BE2C (cell line): ENCODE measurements around the gene MYO7B.

ENCODE experiments used
- DNase-seq: peaks from one replicate; pipeline ENCODE4 v3.0.0-alpha.2; 2020
- H3K27me3 ChIP-seq: fragments of 250-450 bp; sonication (Bioruptor Pico); 2 replicates; pipeline ENCODE4 v1.5.1; 2020; ENCODE audit warnings: mild to moderate bottlenecking
- H3K36me3 ChIP-seq: fragments of 250-450 bp; sonication (Bioruptor Pico); 2 replicates; pipeline ENCODE4 v1.5.1; 2020; ENCODE audit warnings: mild to moderate bottlenecking
- H3K4me1 ChIP-seq: fragments of 250-450 bp; sonication (Bioruptor Pico); 2 replicates; pipeline ENCODE4 v1.5.1; 2020
- H3K4me3 ChIP-seq: 2 replicates; pipeline ENCODE4 v1.5.1; 2011; ENCODE audit warnings: low read depth, low read length
- H3K9me3 ChIP-seq: fragments of 250-450 bp; sonication (Bioruptor Pico); 2 replicates; pipeline ENCODE4 v1.5.1; 2020
- TF ChIP-seq, protein P1 (sequence below): IDR thresholded peaks from 2 replicates; pipeline ENCODE4 v1.5.1; 2012; ENCODE audit warnings: mild to moderate bottlenecking, low read depth, low read length

MYO7B gene

GRCh38 chr2:127665267-127665893 is 129.9 kb downstream of the MYO7B start:
- TF ChIP-seq, protein P1, sequence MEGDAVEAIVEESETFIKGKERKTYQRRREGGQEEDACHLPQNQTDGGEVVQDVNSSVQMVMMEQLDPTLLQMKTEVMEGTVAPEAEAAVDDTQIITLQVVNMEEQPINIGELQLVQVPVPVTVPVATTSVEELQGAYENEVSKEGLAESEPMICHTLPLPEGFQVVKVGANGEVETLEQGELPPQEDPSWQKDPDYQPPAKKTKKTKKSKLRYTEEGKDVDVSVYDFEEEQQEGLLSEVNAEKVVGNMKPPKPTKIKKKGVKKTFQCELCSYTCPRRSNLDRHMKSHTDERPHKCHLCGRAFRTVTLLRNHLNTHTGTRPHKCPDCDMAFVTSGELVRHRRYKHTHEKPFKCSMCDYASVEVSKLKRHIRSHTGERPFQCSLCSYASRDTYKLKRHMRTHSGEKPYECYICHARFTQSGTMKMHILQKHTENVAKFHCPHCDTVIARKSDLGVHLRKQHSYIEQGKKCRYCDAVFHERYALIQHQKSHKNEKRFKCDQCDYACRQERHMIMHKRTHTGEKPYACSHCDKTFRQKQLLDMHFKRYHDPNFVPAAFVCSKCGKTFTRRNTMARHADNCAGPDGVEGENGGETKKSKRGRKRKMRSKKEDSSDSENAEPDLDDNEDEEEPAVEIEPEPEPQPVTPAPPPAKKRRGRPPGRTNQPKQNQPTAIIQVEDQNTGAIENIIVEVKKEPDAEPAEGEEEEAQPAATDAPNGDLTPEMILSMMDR = no peak
- H3K36me3 ChIP-seq = no peaks in the 10 kb centered on the region
- no peak for DNase-seq
- H3K4me3 ChIP-seq = no peak overlapping the region
- H3K27me3 ChIP-seq = peaks cover 18% of the 10 kb centered on the region
- H3K9me3 ChIP-seq = no peaks in the 10 kb centered on the region
- H3K4me1 ChIP-seq = no peaks in the 10 kb centered on the region

- Histone ChIP-seq H3K4me1 (no peaks in the 10 kb centered on the region), H3K36me3 (no peaks in the 10 kb centered on the region), H3K9me3 (no peaks in the 10 kb centered on the region), H3K27me3 (peaks cover 15% of the 10 kb centered on the region), H3K4me3 (no peak overlapping the region)
- no peak for DNase-seq
- TF ChIP-seq, protein P1 = no peak
Measured at GRCh38 chr2:127669056-127669455, 133.6 kb downstream of the MYO7B start.

DNA sequence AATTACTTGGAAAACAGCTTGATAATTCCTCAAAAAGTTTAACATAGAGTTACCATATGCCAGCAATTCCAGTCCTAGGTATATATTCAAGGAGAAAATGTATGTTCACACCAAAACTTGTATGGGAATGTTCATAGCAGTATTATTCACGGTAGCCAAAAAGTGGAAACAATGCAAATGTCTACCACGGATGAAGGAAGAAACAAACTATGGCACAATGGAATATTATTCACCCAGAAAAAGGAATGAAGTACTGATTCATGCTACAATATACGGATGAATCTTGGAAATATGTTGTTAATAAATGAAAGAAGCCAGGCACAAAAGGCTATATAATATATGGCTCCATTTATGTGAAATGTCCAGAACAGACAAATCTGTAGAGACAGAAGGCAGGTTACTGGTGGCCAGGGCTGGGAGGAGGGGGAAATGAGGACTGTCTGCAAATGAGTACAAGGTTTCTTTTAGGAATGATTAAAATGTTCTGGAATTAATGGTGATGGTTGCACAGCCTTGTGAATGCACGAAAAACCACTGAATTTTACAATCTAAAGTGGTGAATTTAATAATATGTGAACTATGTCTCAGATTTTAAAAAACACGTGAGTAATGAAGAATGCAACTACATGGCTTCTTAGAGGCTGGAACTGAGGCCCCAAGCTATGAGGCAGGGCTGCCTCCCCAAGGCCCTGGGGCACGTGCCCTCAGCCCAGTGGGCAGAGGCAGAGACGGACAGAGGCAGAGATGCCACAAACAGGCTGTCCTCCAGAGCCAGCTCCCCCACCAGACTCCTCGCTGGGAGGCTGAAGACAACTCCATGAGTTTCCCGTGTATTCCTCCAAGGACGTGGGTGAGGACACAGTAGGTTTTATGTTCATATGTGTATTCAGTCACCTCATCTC is 134.8 kb downstream of the MYO7B start:
- H3K27me3 ChIP-seq = peaks cover 11% of the 10 kb centered on the region
- DNase-seq = no peak
- no peaks in the 10 kb centered on the region for H3K36me3 ChIP-seq
- H3K9me3 ChIP-seq = no peaks in the 10 kb centered on the region
- TF ChIP-seq, protein P1 = no peak
- H3K4me3 ChIP-seq = no peak overlapping the region
- no peaks in the 10 kb centered on the region for H3K4me1 ChIP-seq

- Histone ChIP-seq H3K9me3 (no peaks in the 10 kb centered on the region), H3K36me3 (no peaks in the 10 kb centered on the region), H3K4me3 (no peak overlapping the region), H3K4me1 (no peaks in the 10 kb centered on the region), H3K27me3 (peaks cover 14% of the 10 kb centered on the region)
- TF ChIP-seq, protein P1 = no peak
- DNase-seq = no peak
Measured at GRCh38 chr2:127670957-127671290, 135.4 kb downstream of the MYO7B start.

GRCh38 chr2:127671557-127672302 is 136.2 kb downstream of the MYO7B start:
- Histone ChIP-seq H3K4me3 (no peak overlapping the region), H3K36me3 (no peaks in the 10 kb centered on the region), H3K9me3 (no peaks in the 10 kb centered on the region), H3K27me3 (peaks cover 15% of the 10 kb centered on the region), H3K4me1 (no peaks in the 10 kb centered on the region)
- TF ChIP-seq, protein P1 = no peak
- no peak for DNase-seq
